Neutrophil (primary cell): ENCODE measurements around the gene PSAP.

ENCODE experiments used
- H3K27ac ChIP-seq: fragments of 200-600 bp; sonication (generic); 2 replicates; pipeline ENCODE4 v1.5.1; 2016; ENCODE audit warnings: mild to moderate bottlenecking, moderate library complexity
- H3K27me3 ChIP-seq: fragments of 200-600 bp; sonication (generic); 2 replicates; pipeline ENCODE4 v1.6.0; 2016; ENCODE audit warnings: mild to moderate bottlenecking
- H3K36me3 ChIP-seq: fragments of 200-600 bp; sonication (generic); 2 replicates; pipeline ENCODE4 v1.5.1; 2017
- H3K4me1 ChIP-seq, 2 experiments: fragments of 200-600 bp in 1 of 2; sonication (generic) in 1 of 2; 1 replicate in 1 of 2; 2 replicates in 1 of 2; pipeline versions ENCODE4 v1.5.1 to v1.6.1; 2013 to 2016; ENCODE audit warnings: low read depth in 1 of 2, low read length in 1 of 2, mild to moderate bottlenecking in 1 of 2, moderate library complexity in 1 of 2; ENCODE audit not compliant: control insufficient read depth in 1 of 2, insufficient read depth in 1 of 2
- H3K4me3 ChIP-seq, 2 experiments: fragments of 200-600 bp in 1 of 2; sonication (generic) in 1 of 2; 1 replicate in 1 of 2; 2 replicates in 1 of 2; pipeline ENCODE4 v1.5.1; 2013 to 2016; ENCODE audit warnings: low read depth in 1 of 2, low read length in 1 of 2, mild to moderate bottlenecking in 1 of 2, moderate library complexity in 1 of 2
- H3K9me3 ChIP-seq: fragments of 200-600 bp; sonication (generic); 2 replicates; pipeline ENCODE4 v1.5.1; 2016
- TF ChIP-seq, protein P1 (sequence below): fragments of 200-600 bp; sonication (generic); IDR thresholded peaks from 2 replicates; pipeline ENCODE4 v1.5.1; 2016; ENCODE audit warnings: antibody characterized with exemption

PSAP gene

DNA sequence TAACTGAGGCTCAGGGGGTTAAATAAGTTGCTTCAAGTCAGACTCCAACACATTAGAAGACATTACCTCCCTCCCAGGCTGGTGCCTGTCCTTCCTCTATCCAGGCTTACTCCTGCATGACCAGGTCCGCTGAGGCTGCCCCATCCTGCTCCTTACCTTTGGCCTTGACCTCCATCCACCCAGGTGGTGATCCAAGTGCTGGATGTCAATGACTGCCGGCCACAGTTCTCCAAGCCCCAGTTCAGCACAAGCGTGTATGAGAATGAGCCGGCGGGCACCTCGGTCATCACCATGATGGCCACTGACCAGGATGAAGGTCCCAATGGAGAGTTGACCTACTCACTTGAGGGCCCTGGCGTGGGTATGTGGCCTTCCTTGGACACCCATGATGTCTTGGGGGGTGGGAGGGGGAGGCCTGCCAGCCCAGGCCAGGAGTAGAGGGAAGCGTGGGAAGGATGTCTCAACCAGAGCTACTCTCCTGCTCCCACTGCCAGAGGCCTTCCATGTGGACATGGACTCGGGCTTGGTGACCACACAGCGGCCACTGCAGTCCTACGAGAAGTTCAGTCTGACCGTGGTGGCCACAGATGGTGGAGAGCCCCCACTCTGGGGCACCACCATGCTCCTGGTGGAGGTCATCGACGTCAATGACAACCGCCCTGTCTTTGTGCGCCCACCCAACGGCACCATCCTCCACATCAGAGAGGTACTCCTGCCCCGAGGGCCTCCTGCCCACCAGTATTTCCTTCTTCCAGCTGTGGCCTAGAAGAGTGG is 48.1 kb downstream of the PSAP start:
- Histone ChIP-seq H3K4me3 (no peak overlapping the region), H3K4me1 (peaks cover 26 to 29% of the 10 kb centered on the region in 2 experiments), H3K36me3 (no peaks in the 10 kb centered on the region), H3K27ac (no peak overlapping the region), H3K27me3 (peaks cover 7% of the 10 kb centered on the region), H3K9me3 (no peaks in the 10 kb centered on the region)
- TF ChIP-seq, protein P1, sequence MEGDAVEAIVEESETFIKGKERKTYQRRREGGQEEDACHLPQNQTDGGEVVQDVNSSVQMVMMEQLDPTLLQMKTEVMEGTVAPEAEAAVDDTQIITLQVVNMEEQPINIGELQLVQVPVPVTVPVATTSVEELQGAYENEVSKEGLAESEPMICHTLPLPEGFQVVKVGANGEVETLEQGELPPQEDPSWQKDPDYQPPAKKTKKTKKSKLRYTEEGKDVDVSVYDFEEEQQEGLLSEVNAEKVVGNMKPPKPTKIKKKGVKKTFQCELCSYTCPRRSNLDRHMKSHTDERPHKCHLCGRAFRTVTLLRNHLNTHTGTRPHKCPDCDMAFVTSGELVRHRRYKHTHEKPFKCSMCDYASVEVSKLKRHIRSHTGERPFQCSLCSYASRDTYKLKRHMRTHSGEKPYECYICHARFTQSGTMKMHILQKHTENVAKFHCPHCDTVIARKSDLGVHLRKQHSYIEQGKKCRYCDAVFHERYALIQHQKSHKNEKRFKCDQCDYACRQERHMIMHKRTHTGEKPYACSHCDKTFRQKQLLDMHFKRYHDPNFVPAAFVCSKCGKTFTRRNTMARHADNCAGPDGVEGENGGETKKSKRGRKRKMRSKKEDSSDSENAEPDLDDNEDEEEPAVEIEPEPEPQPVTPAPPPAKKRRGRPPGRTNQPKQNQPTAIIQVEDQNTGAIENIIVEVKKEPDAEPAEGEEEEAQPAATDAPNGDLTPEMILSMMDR = no peak

DNA sequence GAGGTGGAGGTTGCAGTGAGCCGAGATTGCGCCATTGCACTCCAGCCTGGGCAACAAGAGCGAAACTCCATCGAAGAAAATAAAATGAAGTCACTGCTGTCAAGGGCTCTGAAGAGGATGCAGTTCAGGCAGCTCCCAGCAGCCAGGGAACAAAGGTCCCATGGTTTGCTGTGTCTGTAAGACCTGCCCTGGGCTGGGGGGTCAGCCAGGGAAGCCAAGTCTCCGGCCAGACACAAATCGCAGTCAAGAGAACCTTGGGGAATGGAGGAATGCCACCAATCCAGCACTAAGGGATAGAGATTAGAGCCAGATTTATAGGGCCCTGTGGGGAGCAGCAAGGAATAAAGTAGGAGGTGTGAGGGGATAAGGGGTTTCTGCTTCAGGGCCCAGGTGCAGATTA is 48.8 kb downstream of the PSAP start:
- Histone ChIP-seq H3K4me1 (peaks cover 33 to 34% of the 10 kb centered on the region in 2 experiments), H3K27ac (no peak overlapping the region), H3K27me3 (peaks cover 7% of the 10 kb centered on the region), H3K4me3 (no peak overlapping the region), H3K36me3 (no peaks in the 10 kb centered on the region), H3K9me3 (no peaks in the 10 kb centered on the region)
- TF ChIP-seq, protein P1 = no peak

DNA sequence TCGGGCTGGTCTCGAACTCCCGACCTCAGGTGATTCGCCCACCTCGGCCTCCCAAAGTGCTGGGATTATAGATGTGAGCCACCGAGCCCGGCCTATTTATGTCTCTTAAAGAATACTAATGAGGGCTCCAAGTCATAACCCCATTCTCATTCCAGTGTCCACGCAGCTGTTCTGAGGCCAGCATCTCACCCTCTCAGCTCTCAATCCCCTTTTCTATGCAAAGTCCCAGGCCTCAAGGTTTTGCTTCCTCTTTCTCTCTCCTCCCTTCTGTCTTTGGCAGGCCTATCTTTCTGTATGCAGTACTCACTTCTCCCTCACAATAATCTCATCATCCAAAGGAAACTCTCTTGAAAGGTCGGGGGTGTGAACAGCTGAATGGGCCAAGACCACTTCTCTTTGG is 49.7 kb downstream of the PSAP start:
- H3K27ac ChIP-seq = no peak overlapping the region
- TF ChIP-seq, protein P1 = no peak
- H3K4me1 ChIP-seq = peaks cover 37 to 41% of the 10 kb centered on the region in 2 experiments

DNA sequence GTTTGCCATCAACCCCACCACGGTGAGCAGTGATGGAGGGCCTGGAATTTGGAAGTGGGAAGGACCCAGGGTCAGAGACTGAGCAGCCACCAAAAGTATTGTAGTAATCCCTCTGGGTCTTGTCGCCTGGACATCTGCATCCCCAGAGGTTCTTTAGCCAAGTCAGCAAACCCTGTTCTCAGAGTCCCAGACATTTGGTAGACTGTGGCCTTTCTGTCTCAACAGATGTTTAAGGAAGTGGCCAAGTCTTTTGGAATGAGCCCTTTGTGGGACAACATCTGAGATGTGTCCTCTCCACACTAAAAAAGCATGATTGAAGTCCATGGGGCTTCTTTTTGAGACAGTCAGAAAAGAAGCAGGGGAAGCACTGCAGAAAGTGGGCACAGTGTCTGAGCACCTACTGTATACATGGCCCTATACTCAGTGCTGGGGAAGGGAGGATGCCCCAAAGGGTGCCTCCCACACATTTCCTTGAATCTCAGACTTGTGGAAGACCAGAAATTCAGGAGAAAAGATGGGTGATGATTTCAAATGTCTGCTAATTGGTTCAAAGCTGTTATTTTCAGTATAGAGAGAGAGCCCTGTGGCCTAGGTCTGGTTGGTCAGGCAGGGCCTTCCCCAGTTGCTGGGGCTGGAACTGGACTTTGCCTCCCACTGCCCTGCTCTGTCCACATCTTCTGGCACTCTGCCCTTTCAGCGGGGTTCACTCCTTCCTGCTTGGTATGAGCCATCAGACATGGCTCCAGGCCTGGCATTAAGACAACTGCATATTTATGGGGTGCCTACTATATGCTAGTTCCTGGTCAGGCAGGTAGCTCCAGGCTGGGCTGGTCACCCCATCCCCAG is 51.2 kb downstream of the PSAP start:
- H3K9me3 ChIP-seq = no peaks in the 10 kb centered on the region
- no peak overlapping the region for H3K4me3 ChIP-seq
- H3K27ac ChIP-seq = no peak overlapping the region
- H3K36me3 ChIP-seq = no peaks in the 10 kb centered on the region
- peaks cover 25 to 32% of the 10 kb centered on the region in 2 experiments for H3K4me1 ChIP-seq
- H3K27me3 ChIP-seq = no peaks in the 10 kb centered on the region
- TF ChIP-seq, protein P1 = no peak

More for the DNA sequence above, 49.7 kb downstream of the PSAP start:
- Histone ChIP-seq H3K9me3 (no peaks in the 10 kb centered on the region), H3K27me3 (peaks cover 7% of the 10 kb centered on the region), H3K36me3 (no peaks in the 10 kb centered on the region), H3K4me3 (no peak overlapping the region)

DNA sequence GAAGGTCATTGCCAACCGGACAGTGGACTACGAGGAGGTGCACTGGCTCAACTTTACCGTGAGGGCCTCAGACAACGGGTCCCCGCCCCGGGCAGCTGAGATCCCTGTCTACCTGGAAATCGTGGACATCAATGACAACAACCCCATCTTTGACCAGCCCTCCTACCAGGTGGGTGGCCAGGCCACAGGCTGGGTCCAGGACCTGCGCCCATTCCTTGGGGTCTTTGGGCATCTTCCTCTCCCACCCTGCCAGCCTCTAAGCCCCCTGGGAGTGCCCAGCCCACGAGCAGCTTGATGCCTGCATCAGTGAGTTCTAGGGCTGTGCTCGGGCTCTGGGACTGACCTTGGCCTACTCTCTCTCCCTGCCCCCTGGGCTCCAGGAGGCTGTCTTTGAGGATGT is 51.9 kb downstream of the PSAP start:
- TF ChIP-seq, protein P1 = no peak
- H3K27me3 ChIP-seq = no peaks in the 10 kb centered on the region
- H3K4me1 ChIP-seq = peaks cover 18 to 25% of the 10 kb centered on the region in 2 experiments
- H3K36me3 ChIP-seq = no peaks in the 10 kb centered on the region
- H3K9me3 ChIP-seq = no peaks in the 10 kb centered on the region
- no peak overlapping the region for H3K27ac ChIP-seq
- no peak overlapping the region for H3K4me3 ChIP-seq
